ENCODE results near the gene RFTN1. TPM values are rescaled to one million over a fixed set of nuclear protein-coding genes. Genes with fewer than 3 reads are reported as not detected.

RFTN1 gene
- total and polyA plus RNA-seq, 2 experiments from 2014 or later = 3.3 to 7.2 TPM

DNA sequence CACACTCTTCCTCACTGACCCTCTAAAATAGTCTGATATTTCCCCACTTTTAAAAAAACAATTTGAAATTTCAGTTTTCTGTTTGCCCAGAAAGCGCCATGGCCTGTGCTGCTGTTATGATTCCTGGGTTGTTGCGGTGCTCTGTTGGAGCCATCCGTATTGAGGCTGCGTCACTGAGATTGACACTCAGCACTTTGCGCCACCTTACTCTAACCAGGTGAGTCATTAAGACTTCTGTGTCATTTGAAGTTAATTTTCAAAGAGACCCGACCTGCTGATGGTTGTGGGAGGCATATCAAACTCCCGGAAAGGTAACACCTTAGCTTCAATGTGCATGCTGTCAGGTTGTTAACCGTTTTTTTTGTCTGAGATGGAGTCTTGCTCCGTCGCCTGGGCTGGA lies 242.6 kb downstream of the RFTN1 start:
- Histone ChIP-seq H3K4me1 (ENCODE audit: insufficient read depth) (peaks cover 5% of the 10 kb centered on the region), H3F3A (replicated peaks; ENCODE audit: low read depth) (no peaks in the 10 kb centered on the region), H3K27me3 (ENCODE audit: insufficient read depth) (no peaks in the 10 kb centered on the region), H4K20me1 (replicated peaks; ENCODE audit: insufficient read depth) (no peaks in the 10 kb centered on the region; the same call in none of the 2 replicates), H3K36me3 (ENCODE audit: insufficient read depth) (peaks cover 33% of the 10 kb centered on the region), H3K9me2 (ENCODE audit: insufficient read depth) (no peaks in the 10 kb centered on the region), H3K27ac (ENCODE audit: low read depth) (no peak overlapping the region), H2AFZ (no peak overlapping the region), H3K4me2 (no peak overlapping the region), H3K79me2 (replicated peaks; ENCODE audit: insufficient read depth) (peaks cover 34% of the 10 kb centered on the region), H3K4me3 (no peak overlapping the region)
- Mint-ChIP-seq H3K27ac (no peak overlapping the region), H3K9me3 (no peaks in the 10 kb centered on the region), H3K4me3 (no peak overlapping the region), H3K4me1 (peaks cover 14% of the 10 kb centered on the region), H3K27me3 (ENCODE audit: insufficient read depth, low read depth, poor library complexity) (peaks cover 2% of the 10 kb centered on the region), H3K36me3 (ENCODE audit: low read depth) (peaks cover 32% of the 10 kb centered on the region; the same call in 2 of the 3 replicates)
- ATAC-seq (no peak), DNase-seq (ENCODE audit: low spot score) (no peak)
- TF ChIP-seq EZH2 (IDR thresholded peaks at IDR 0.05; ENCODE audit: low read depth, unreplicated experiment) (no peak), CREB1 (CRISPR knock-in tag; IDR thresholded peaks at IDR 0.05; ENCODE audit: low read depth) (no peak), JUNB (IDR thresholded peaks at IDR 0.05; ENCODE audit: unreplicated experiment) (no peak), NANOG (IDR thresholded peaks at IDR 0.05; ENCODE audit: borderline replicate concordance) (no peak), CTCF (conservative IDR thresholded peaks at IDR 0.05; ENCODE audit: low read depth in 2 of 2) (no peak), ZNF114 (CRISPR knock-in tag; IDR thresholded peaks at IDR 0.05) (no peak), ZNF331 (CRISPR knock-in tag; IDR thresholded peaks at IDR 0.05; ENCODE audit: low read depth) (no peak)
- TF ChIP-seq, protein P1, sequence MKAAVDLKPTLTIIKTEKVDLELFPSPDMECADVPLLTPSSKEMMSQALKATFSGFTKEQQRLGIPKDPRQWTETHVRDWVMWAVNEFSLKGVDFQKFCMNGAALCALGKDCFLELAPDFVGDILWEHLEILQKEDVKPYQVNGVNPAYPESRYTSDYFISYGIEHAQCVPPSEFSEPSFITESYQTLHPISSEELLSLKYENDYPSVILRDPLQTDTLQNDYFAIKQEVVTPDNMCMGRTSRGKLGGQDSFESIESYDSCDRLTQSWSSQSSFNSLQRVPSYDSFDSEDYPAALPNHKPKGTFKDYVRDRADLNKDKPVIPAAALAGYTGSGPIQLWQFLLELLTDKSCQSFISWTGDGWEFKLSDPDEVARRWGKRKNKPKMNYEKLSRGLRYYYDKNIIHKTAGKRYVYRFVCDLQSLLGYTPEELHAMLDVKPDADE (IDR thresholded peaks at IDR 0.05) = no peak
- TF ChIP-seq, protein P2, sequence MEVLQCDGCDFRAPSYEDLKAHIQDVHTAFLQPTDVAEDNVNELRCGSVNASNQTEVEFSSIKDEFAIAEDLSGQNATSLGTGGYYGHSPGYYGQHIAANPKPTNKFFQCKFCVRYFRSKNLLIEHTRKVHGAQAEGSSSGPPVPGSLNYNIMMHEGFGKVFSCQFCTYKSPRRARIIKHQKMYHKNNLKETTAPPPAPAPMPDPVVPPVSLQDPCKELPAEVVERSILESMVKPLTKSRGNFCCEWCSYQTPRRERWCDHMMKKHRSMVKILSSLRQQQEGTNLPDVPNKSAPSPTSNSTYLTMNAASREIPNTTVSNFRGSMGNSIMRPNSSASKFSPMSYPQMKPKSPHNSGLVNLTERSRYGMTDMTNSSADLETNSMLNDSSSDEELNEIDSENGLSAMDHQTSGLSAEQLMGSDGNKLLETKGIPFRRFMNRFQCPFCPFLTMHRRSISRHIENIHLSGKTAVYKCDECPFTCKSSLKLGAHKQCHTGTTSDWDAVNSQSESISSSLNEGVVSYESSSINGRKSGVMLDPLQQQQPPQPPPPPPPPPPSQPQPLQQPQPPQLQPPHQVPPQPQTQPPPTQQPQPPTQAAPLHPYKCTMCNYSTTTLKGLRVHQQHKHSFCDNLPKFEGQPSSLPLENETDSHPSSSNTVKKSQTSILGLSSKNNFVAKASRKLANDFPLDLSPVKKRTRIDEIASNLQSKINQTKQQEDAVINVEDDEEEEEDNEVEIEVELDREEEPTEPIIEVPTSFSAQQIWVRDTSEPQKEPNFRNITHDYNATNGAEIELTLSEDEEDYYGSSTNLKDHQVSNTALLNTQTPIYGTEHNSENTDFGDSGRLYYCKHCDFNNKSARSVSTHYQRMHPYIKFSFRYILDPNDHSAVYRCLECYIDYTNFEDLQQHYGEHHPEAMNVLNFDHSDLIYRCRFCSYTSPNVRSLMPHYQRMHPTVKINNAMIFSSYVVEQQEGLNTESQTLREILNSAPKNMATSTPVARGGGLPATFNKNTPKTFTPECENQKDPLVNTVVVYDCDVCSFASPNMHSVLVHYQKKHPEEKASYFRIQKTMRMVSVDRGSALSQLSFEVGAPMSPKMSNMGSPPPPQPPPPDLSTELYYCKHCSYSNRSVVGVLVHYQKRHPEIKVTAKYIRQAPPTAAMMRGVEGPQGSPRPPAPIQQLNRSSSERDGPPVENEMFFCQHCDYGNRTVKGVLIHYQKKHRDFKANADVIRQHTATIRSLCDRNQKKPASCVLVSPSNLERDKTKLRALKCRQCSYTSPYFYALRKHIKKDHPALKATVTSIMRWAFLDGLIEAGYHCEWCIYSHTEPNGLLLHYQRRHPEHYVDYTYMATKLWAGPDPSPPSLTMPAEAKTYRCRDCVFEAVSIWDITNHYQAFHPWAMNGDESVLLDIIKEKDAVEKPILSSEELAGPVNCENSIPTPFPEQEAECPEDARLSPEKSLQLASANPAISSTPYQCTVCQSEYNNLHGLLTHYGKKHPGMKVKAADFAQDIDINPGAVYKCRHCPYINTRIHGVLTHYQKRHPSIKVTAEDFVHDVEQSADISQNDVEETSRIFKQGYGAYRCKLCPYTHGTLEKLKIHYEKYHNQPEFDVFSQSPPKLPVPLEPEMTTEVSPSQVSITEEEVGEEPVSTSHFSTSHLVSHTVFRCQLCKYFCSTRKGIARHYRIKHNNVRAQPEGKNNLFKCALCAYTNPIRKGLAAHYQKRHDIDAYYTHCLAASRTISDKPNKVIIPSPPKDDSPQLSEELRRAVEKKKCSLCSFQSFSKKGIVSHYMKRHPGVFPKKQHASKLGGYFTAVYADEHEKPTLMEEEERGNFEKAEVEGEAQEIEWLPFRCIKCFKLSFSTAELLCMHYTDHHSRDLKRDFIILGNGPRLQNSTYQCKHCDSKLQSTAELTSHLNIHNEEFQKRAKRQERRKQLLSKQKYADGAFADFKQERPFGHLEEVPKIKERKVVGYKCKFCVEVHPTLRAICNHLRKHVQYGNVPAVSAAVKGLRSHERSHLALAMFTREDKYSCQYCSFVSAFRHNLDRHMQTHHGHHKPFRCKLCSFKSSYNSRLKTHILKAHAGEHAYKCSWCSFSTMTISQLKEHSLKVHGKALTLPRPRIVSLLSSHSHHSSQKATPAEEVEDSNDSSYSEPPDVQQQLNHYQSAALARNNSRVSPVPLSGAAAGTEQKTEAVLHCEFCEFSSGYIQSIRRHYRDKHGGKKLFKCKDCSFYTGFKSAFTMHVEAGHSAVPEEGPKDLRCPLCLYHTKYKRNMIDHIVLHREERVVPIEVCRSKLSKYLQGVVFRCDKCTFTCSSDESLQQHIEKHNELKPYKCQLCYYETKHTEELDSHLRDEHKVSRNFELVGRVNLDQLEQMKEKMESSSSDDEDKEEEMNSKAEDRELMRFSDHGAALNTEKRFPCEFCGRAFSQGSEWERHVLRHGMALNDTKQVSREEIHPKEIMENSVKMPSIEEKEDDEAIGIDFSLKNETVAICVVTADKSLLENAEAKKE (CRISPR knock-in tag; IDR thresholded peaks at IDR 0.05) = no peak
- TF ChIP-seq, protein P3, sequence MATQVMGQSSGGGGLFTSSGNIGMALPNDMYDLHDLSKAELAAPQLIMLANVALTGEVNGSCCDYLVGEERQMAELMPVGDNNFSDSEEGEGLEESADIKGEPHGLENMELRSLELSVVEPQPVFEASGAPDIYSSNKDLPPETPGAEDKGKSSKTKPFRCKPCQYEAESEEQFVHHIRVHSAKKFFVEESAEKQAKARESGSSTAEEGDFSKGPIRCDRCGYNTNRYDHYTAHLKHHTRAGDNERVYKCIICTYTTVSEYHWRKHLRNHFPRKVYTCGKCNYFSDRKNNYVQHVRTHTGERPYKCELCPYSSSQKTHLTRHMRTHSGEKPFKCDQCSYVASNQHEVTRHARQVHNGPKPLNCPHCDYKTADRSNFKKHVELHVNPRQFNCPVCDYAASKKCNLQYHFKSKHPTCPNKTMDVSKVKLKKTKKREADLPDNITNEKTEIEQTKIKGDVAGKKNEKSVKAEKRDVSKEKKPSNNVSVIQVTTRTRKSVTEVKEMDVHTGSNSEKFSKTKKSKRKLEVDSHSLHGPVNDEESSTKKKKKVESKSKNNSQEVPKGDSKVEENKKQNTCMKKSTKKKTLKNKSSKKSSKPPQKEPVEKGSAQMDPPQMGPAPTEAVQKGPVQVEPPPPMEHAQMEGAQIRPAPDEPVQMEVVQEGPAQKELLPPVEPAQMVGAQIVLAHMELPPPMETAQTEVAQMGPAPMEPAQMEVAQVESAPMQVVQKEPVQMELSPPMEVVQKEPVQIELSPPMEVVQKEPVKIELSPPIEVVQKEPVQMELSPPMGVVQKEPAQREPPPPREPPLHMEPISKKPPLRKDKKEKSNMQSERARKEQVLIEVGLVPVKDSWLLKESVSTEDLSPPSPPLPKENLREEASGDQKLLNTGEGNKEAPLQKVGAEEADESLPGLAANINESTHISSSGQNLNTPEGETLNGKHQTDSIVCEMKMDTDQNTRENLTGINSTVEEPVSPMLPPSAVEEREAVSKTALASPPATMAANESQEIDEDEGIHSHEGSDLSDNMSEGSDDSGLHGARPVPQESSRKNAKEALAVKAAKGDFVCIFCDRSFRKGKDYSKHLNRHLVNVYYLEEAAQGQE (IDR thresholded peaks at IDR 0.05; ENCODE audit: unreplicated experiment) = no peak

All from GM23338 (cell line).